WTC11 (cell line): ENCODE measurements around the gene VPS18. TPM values are rescaled to one million over a fixed set of nuclear protein-coding genes. Genes with fewer than 3 reads are reported as not detected.

Experiments
- ATAC-seq: fragments of 200-7000 bp; cut with Tn5 transposase; 2 replicates; pipeline ENCODE4 v1.10.0; 2021; ENCODE audit warnings: mild to moderate bottlenecking, moderate library complexity
- CTCF ChIA-PET: fragments of 300-600 bp; sonication (Branson Sonifier 250); formaldehyde crosslinking; loops from one replicate; lab custom pipeline; 2021; ENCODE audit warnings: antibody characterized with exemption; lab: Charles Lee
- POLR2A ChIA-PET: fragments of 350-600 bp; sonication (Branson Sonifier 250); formaldehyde crosslinking; loops from one replicate; lab custom pipeline; 2021; ENCODE audit warnings: antibody characterized with exemption; lab: Charles Lee
- DNase-seq: peaks from one replicate; pipeline ENCODE4 v3.0.0; 2021; ENCODE audit warnings: low spot score
- H3K27ac Mint-ChIP-seq: 2 replicates; pipeline ENCODE4 v1.8.0; 2021; ENCODE audit warnings: mixed read lengths
- H3K27me3 Mint-ChIP-seq: 2 replicates; pipeline ENCODE4 v1.8.0; 2021; ENCODE audit warnings: low read depth, mild to moderate bottlenecking, moderate library complexity, mixed read lengths
- H3K36me3 Mint-ChIP-seq: 2 replicates; pipeline ENCODE4 v1.8.0; 2021; ENCODE audit warnings: mixed read lengths
- H3K4me1 Mint-ChIP-seq: 2 replicates; pipeline ENCODE4 v1.8.0; 2022; ENCODE audit warnings: mixed read lengths
- H3K4me3 Mint-ChIP-seq: 2 replicates; pipeline ENCODE4 v1.8.0; 2021; ENCODE audit warnings: mild to moderate bottlenecking, moderate library complexity, mixed read lengths
- H3K9me3 Mint-ChIP-seq: 2 replicates; pipeline ENCODE4 v1.8.0; 2021; ENCODE audit warnings: mixed read lengths
- AFF4 ChIP-seq: sonication (generic); formaldehyde crosslinking; IDR thresholded peaks from 2 replicates; pipeline ENCODE4 v1.8.1; 2023; ENCODE audit warnings: mild to moderate bottlenecking, missing genetic modification reagents, borderline replicate concordance
- AR ChIP-seq: fragments of 250-450 bp; sonication (Bioruptor Pico); IDR thresholded peaks from 2 replicates; pipeline ENCODE4 v1.9.0; 2021; ENCODE audit warnings: mild to moderate bottlenecking
- CREM ChIP-seq: sonication (generic); formaldehyde crosslinking; IDR thresholded peaks from 2 replicates; pipeline ENCODE4 v1.8.1; 2022; ENCODE audit warnings: mild to moderate bottlenecking, missing genetic modification reagents, moderate library complexity
- CTCF ChIP-seq: fragments of 200-600 bp; IDR thresholded peaks from 2 replicates; pipeline ENCODE4 v1.8.0; 2022; ENCODE audit warnings: antibody characterized with exemption
- ESRRA ChIP-seq: sonication (generic); formaldehyde crosslinking; IDR thresholded peaks from 2 replicates; pipeline ENCODE4 v1.8.1; 2022; ENCODE audit warnings: mild to moderate bottlenecking, missing genetic modification reagents, borderline replicate concordance
- FOXK1 ChIP-seq: sonication (generic); formaldehyde crosslinking; IDR thresholded peaks from 2 replicates; pipeline ENCODE4 v1.8.0; 2022; ENCODE audit warnings: mild to moderate bottlenecking, moderate library complexity, missing genetic modification reagents
- RELA ChIP-seq: sonication (generic); formaldehyde crosslinking; IDR thresholded peaks from 2 replicates; pipeline ENCODE4 v1.8.1; 2022; ENCODE audit warnings: missing genetic modification reagents, mild to moderate bottlenecking, borderline replicate concordance
- STAT6 ChIP-seq: sonication (generic); formaldehyde crosslinking; conservative IDR thresholded peaks from 2 replicates; pipeline ENCODE4 v1.8.1; 2023; ENCODE audit warnings: mild to moderate bottlenecking, low read depth, missing genetic modification reagents, moderate library complexity
- TP53 ChIP-seq: sonication (generic); formaldehyde crosslinking; IDR thresholded peaks from 2 replicates; pipeline ENCODE4 v1.8.1; 2023; ENCODE audit warnings: mild to moderate bottlenecking, missing genetic modification reagents
- ZBTB21 ChIP-seq: sonication (generic); formaldehyde crosslinking; IDR thresholded peaks from 2 replicates; pipeline ENCODE4 v1.8.1; 2023; ENCODE audit warnings: mild to moderate bottlenecking, missing genetic modification reagents, borderline replicate concordance
- ZBTB43 ChIP-seq: sonication (generic); formaldehyde crosslinking; IDR thresholded peaks from 2 replicates; pipeline ENCODE4 v1.8.1; 2023; ENCODE audit warnings: mild to moderate bottlenecking, missing genetic modification reagents
- ZNF232 ChIP-seq: sonication (generic); formaldehyde crosslinking; IDR thresholded peaks from 2 replicates; pipeline ENCODE4 v1.8.0; 2022; ENCODE audit warnings: mild to moderate bottlenecking, missing genetic modification reagents
- ZNF396 ChIP-seq: fragments of 250-450 bp; sonication (Bioruptor Pico); IDR thresholded peaks from 2 replicates; pipeline ENCODE4 v1.8.0; 2021; ENCODE audit warnings: mild to moderate bottlenecking, moderate library complexity, borderline replicate concordance
- total RNA-seq: library from RNA; stranded (reverse); gene quantifications from 3 replicates; pipeline ENCODE4 v1.2.3, GENCODE V29; 2021
- TF ChIP-seq, protein P1 (sequence below): sonication (generic); formaldehyde crosslinking; IDR thresholded peaks from 2 replicates; pipeline ENCODE4 v1.8.1; 2022; ENCODE audit warnings: low read depth, missing genetic modification reagents, borderline replicate concordance
- TF ChIP-seq, protein P2 (sequence below): sonication (generic); formaldehyde crosslinking; IDR thresholded peaks from 2 replicates; pipeline ENCODE4 v1.8.1; 2022; ENCODE audit warnings: mild to moderate bottlenecking, moderate library complexity, missing genetic modification reagents
- TF ChIP-seq, protein P3 (sequence below): fragments of 250-450 bp; sonication (Bioruptor Pico); IDR thresholded peaks from 2 replicates; pipeline ENCODE4 v1.9.0; 2021; ENCODE audit warnings: moderate library complexity, mild to moderate bottlenecking, inconsistent platforms, borderline replicate concordance
- TF ChIP-seq, protein P4 (sequence below): sonication (generic); formaldehyde crosslinking; IDR thresholded peaks from 2 replicates; pipeline ENCODE4 v1.8.0; 2022; ENCODE audit warnings: mild to moderate bottlenecking, missing genetic modification reagents

VPS18 gene
- total RNA-seq, 1 experiment from 2014 or later = 27.3 TPM

GRCh38 chr15:40942878-40943277, 48.6 kb downstream of the VPS18 start:
- CTCF ChIA-PET = interaction anchor here (0.5 to 6.5 kb wide), 18 partner anchors 11 to 318 kb away, joined by 3 to 203 read pairs (median 16); partner anchors contain the start of genes CHAC1, CHP1, DLL4 and EXD1

More at GRCh38 chr15:40942878-40943277, 48.6 kb downstream of the VPS18 start:
- H3K36me3 Mint-ChIP-seq = no peaks in the 10 kb centered on the region
- DNase-seq = no peak
- TF ChIP-seq, protein P1, sequence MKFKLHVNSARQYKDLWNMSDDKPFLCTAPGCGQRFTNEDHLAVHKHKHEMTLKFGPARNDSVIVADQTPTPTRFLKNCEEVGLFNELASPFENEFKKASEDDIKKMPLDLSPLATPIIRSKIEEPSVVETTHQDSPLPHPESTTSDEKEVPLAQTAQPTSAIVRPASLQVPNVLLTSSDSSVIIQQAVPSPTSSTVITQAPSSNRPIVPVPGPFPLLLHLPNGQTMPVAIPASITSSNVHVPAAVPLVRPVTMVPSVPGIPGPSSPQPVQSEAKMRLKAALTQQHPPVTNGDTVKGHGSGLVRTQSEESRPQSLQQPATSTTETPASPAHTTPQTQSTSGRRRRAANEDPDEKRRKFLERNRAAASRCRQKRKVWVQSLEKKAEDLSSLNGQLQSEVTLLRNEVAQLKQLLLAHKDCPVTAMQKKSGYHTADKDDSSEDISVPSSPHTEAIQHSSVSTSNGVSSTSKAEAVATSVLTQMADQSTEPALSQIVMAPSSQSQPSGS (CRISPR knock-in tag) = no peak
- TF ChIP-seq ZNF396 (CRISPR knock-in tag) (no peak), ZBTB21 (CRISPR knock-in tag) (no peak), ESRRA (no peak), AFF4 (CRISPR knock-in tag) (no peak), ZNF232 (no peak), CTCF (no peak), RELA (CRISPR knock-in tag) (no peak), STAT6 (CRISPR knock-in tag) (no peak), ZBTB43 (CRISPR knock-in tag) (no peak), CREM (CRISPR knock-in tag) (no peak), AR (CRISPR knock-in tag) (no peak), TP53 (CRISPR knock-in tag) (no peak), FOXK1 (no peak)
- TF ChIP-seq, protein P2, sequence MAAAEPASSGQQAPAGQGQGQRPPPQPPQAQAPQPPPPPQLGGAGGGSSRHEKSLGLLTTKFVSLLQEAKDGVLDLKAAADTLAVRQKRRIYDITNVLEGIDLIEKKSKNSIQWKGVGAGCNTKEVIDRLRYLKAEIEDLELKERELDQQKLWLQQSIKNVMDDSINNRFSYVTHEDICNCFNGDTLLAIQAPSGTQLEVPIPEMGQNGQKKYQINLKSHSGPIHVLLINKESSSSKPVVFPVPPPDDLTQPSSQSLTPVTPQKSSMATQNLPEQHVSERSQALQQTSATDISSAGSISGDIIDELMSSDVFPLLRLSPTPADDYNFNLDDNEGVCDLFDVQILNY (CRISPR knock-in tag) = no peak
- TF ChIP-seq, protein P3, sequence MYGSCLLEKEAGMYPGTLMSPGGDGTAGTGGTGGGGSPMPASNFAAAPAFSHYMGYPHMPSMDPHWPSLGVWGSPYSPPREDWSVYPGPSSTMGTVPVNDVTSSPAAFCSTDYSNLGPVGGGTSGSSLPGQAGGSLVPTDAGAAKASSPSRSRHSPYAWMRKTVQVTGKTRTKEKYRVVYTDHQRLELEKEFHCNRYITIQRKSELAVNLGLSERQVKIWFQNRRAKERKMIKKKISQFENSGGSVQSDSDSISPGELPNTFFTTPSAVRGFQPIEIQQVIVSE (CRISPR knock-in tag) = no peak
- TF ChIP-seq, protein P4, sequence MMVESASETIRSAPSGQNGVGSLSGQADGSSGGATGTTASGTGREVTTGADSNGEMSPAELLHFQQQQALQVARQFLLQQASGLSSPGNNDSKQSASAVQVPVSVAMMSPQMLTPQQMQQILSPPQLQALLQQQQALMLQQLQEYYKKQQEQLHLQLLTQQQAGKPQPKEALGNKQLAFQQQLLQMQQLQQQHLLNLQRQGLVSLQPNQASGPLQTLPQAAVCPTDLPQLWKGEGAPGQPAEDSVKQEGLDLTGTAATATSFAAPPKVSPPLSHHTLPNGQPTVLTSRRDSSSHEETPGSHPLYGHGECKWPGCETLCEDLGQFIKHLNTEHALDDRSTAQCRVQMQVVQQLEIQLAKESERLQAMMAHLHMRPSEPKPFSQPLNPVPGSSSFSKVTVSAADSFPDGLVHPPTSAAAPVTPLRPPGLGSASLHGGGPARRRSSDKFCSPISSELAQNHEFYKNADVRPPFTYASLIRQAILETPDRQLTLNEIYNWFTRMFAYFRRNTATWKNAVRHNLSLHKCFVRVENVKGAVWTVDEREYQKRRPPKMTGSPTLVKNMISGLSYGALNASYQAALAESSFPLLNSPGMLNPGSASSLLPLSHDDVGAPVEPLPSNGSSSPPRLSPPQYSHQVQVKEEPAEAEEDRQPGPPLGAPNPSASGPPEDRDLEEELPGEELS (CRISPR knock-in tag) = no peak
- TF ChIP-seq, all 79 proteins: peak for 0
- ATAC-seq = no peak
- no peak overlapping the region for H3K4me3 Mint-ChIP-seq
- H3K4me1 Mint-ChIP-seq = peaks cover 19% of the 10 kb centered on the region
- peaks cover 36% of the 10 kb centered on the region for H3K27me3 Mint-ChIP-seq
- no peak overlapping the region for H3K27ac Mint-ChIP-seq
- POLR2A ChIA-PET = interaction anchor here (1.0 to 5.0 kb wide), 6 partner anchors 10 to 243 kb away, joined by 3 to 80 read pairs (median 8); partner anchors contain the start of genes CHAC1 and DLL4
- no peaks in the 10 kb centered on the region for H3K9me3 Mint-ChIP-seq
